Measurements from ENCODE around the gene HNRNPK.

The HNRNPK gene

DNA sequence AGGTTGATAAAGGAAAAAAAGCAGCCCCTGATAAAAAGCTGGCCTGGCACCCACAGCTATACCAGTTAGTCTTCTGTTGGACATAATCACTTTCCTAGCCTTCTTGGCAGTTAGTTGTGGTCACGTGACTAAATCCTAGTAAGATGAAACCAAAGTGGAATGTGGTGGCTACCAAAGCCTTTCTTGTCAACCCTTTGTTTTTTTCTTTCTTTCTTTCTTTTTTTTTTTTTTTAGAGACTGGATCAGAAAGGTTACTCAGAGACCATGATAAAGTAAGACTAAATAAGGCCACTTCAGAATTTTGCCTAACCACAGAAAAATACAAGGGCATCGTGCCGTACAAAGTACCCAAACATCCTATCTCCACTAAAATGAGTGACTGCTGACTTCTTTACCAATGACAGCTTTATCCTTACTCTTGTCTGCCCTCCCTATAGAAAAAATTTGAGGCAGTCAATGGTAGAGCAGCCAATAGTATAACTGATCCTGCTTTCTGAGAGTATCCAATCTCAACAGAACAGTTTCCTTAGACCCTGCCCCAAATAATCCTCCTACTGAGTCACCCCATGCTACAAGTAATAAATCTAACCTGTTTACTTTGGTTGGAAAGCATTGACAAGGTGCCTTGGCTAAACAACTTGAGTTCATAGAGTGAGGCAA is 44.6 kb downstream of the HNRNPK start:
- FAIRE-seq = no peak

GRCh38 chr9:83934569-83935275 is 45.3 kb downstream of the HNRNPK start:
- FAIRE-seq = no peak
- DNase-seq (ENCODE audit: insufficient read length, low spot score) = no peak

More for the DNA sequence above, 44.6 kb downstream of the HNRNPK start:
- peak; percentile 42 for DNase-seq (ENCODE audit: insufficient read length, low spot score)

- no peak for DNase-seq (ENCODE audit: insufficient read length, low spot score)
- no peak for FAIRE-seq
These were observed 46.2 kb downstream of the HNRNPK start for GRCh38 chr9:83933790-83934189.

DNA sequence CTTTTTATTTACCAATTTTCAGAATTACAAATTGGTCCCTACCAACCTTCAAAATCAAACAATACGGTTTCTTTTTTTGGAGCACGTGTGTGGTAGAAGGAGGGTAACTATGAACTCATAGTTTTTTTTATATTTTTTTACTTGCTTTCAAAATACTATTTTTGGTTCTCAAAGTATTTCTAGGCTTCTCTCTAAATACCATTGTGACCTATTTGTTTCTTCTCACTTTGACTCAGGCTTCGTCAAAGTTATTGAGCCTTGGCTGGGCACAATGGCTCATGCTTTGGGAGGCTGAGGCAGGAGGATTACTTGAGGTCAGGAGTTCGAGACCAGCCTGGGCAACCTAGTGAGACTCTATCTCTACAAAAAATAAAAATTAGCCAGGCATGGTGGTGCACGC is 47.2 kb downstream of the HNRNPK start:
- DNase-seq (ENCODE audit: insufficient read length, low spot score) (no peak), FAIRE-seq (no peak)

DNA sequence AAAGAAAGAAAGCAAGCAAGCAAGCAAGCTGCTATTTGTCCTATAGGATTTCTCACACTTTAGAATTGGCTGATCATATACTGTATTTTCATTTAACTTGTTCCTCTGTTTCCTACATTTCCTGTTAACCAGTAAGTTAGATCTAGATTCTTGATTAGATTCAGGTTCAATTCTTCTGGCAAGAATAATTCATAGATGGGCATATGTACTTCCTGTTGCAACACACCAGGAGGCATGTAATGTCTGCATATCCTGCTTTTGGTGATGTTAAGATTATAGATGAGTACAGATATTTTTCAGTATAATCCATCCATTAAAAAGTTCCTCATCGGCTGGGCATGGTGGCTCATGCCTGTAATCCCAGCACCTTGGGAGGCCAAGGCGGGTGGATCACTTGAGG is 48.0 kb downstream of the HNRNPK start:
- no peak for FAIRE-seq
- no peak for DNase-seq (ENCODE audit: insufficient read length, low spot score)

DNA sequence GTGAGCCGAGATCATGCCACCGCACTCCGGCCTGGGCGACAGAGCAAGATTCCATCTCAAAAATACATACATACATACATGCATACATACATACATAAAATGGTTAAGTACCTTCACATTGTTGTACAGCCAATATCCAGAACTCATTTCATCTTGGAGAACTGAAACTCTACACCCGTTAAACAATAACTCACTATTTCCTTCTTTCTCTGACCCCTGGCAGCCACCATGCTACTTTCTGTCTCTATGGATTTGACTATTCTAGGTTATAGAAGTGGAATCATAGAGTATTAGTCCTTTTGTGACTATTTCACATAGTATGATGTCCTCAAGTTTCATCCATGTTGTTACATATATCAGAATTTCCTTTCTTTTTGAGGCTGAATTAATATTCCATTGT is 49.1 kb downstream of the HNRNPK start:
- no peak for DNase-seq (ENCODE audit: insufficient read length, low spot score)
- no peak for FAIRE-seq

DNA sequence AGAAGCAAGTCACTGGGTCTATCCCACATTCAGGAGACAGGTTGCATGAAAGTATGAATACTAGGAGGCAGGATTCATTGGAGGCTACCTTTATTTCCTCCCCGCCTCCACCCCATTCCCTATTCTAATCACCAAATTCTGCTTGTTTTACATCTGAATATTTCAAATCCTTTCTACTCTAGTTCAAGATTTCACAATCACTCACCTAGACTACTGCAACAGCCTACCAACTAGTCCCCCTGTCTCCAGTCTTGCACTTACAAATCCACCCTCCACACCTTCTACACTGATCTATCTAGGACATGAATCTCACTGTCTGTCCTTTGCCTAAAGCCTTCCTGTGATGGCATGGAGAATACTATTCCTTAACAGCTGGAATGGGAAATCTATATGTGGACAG is 52.4 kb downstream of the HNRNPK start:
- DNase-seq (ENCODE audit: insufficient read length, low spot score) = no peak
- FAIRE-seq = no peak

DNA sequence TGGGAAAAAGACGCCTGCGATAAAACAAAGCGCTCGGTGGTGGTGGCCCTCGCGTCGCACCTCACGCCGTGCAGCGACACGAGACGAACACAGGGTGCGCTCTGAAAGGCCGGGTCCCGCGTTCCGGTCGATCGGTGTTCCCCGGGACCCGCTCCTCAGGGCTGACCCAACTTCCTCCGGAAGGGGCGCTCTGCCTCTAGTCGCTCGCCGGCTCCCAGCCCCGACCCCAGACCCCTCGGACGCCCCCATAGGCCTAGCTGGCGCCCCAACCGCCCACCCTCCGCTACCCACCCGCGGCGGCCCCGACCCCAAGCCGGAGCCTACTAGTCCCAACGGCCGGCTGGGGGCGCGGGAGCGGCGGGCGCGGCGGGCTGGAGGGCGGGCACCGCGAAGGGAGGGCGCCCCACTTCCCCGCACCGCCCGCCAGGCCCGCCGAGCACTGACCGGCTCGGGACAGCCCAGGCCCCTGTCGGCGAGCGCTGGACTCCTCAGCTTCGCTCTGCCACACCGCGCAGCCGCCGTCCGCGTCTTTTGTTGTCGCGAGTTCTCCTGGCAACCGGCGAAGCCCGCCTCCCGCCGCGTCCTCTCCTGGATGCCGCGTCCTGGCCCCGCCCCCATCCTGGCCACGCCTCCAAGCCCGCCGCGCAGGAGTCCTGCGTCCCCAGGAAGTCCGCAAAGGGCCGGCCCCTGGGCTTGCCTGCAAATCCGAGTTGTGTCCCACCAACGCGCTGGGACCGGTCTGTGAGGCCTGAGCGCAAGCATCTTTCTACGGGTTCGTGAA is 58.9 kb downstream of the HNRNPK start, which contains the start of gene KIF27:
TSS of gene KIF27 (minus strand) at position 506 of the 781 bp plus-strand sequence. CDS start 5,841 bp downstream, outside the sequence.
- FAIRE-seq (no peak), DNase-seq (ENCODE audit: insufficient read length, low spot score) (peak; percentile 88)

DNA sequence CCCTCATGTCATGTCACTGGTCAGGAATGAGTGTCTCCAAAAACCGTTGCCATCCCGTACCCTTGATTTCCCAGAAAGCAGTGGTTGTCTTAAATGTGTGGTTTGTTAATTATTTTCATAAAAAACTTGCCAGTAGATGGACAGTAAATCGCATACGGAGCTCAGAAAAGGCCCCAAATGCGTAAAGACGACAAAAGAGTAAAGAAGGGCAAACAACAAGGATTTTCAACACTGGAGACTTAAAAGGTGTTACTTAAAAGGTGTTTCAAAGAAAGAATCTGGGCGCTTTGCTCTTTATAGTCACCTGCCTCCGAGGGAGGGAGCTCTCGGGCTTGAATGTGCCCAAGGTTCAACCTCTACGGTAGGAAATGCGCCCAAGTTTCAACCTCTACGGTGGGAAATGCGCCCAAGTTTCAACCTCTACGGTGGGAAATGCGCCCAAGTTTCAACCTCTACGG is 59.5 kb downstream of the HNRNPK start:
- DNase-seq (ENCODE audit: insufficient read length, low spot score) (peak; percentile 12), FAIRE-seq (no peak)

GRCh38 chr9:83919111-83919510 is 60.9 kb downstream of the HNRNPK start:
- FAIRE-seq (no peak), DNase-seq (ENCODE audit: insufficient read length, low spot score) (no peak)

Data from HTR-8/SVneo (cell line).